Cardiac muscle cell (in vitro differentiated cells and primary cell): ENCODE results near the gene TTC21A. TPM values are rescaled to one million over a fixed set of nuclear protein-coding genes. Genes with fewer than 3 reads are reported as not detected.
A peak's percentile ranks its signal among the peaks of the same experiment; 100 is the strongest.

Experiments
- DNase-seq, 2 donors: peaks; one replicate each; pipeline versions ENCODE4 v3.0.0 to v3.0.0-alpha.2; 2010 to 2017; ENCODE audit warnings: low read depth in 1 of 2, low spot score in 1 of 2
- H3K27ac ChIP-seq: fragments of 200-600 bp; sonication (generic); 2 replicates; pipeline ENCODE4 v1.5.1; 2016
- H3K27me3 ChIP-seq: fragments of 200-600 bp; sonication (generic); 2 replicates; pipeline ENCODE4 v1.6.0; 2016; ENCODE audit warnings: control low read depth
- H3K36me3 ChIP-seq: fragments of 200-600 bp; sonication (generic); 2 replicates; pipeline ENCODE4 v1.5.1; 2016; ENCODE audit warnings: control low read depth
- H3K4me1 ChIP-seq: fragments of 200-600 bp; sonication (generic); 2 replicates; pipeline ENCODE4 v1.8.1; 2017; ENCODE audit warnings: low read depth, mild to moderate bottlenecking, mixed run types
- H3K4me3 ChIP-seq: fragments of 200-600 bp; sonication (generic); 2 replicates; pipeline ENCODE4 v1.5.1; 2016; ENCODE audit warnings: mild to moderate bottlenecking
- H3K9me3 ChIP-seq: fragments of 200-600 bp; sonication (generic); 2 replicates; pipeline ENCODE4 v1.5.1; 2017; ENCODE audit warnings: low read depth, mild to moderate bottlenecking, control low read depth
- CTCF ChIP-seq: IDR thresholded peaks from 2 replicates; pipeline ENCODE4 v1.5.1; 2012; ENCODE audit warnings: low read depth, mild to moderate bottlenecking, low read length
- polyA plus RNA-seq: library from polyadenylated mRNA; unstranded; fragments of >200 nt; fragmentation: Nextera tagmentation; extraction: Ambion mirVana; gene quantifications from 2 replicates; pipeline ENCODE4 v1.2.1, GENCODE V29; 2016
- total RNA-seq: library from RNA; depleted of rRNA; stranded (reverse); fragments of >200 nt; gene quantifications from 2 replicates; pipeline ENCODE4 v1.2.3, GENCODE V29; 2016

TTC21A gene
- total and polyA plus RNA-seq, 2 experiments from 2014 or later: 3.1 to 4.2 TPM

GRCh38 chr3:39183211-39184080 is 76.0 kb downstream of the TTC21A start:
- H3K27me3 ChIP-seq: no peaks in the 10 kb centered on the region
- H3K4me3 ChIP-seq: no peak overlapping the region
- DNase-seq: no peak
- H3K9me3 ChIP-seq: no peaks in the 10 kb centered on the region
- peaks cover 52% of the 10 kb centered on the region for H3K36me3 ChIP-seq
- H3K27ac ChIP-seq: peak overlapping the region; percentile 53
- peaks cover 10% of the 10 kb centered on the region for H3K4me1 ChIP-seq
- no peak for TF ChIP-seq CTCF

- Histone ChIP-seq H3K4me1 (peaks cover 8% of the 10 kb centered on the region), H3K4me3 (no peak overlapping the region), H3K9me3 (no peaks in the 10 kb centered on the region), H3K36me3 (peaks cover 60% of the 10 kb centered on the region), H3K27ac (peak overlapping the region; percentile 53), H3K27me3 (no peaks in the 10 kb centered on the region)
- DNase-seq: no peak
- no peak for TF ChIP-seq CTCF
Observed at GRCh38 chr3:39184081-39184967, 76.8 kb downstream of the TTC21A start.

- H3K9me3 ChIP-seq: no peaks in the 10 kb centered on the region
- peaks cover 6% of the 10 kb centered on the region for H3K4me1 ChIP-seq
- no peak overlapping the region for H3K4me3 ChIP-seq
- no peak for DNase-seq
- no peak for TF ChIP-seq CTCF
- no peaks in the 10 kb centered on the region for H3K27me3 ChIP-seq
- H3K36me3 ChIP-seq: peaks cover 62% of the 10 kb centered on the region
- peak overlapping the region; percentile 49 for H3K27ac ChIP-seq
Observed at GRCh38 chr3:39184968-39185285, 77.4 kb downstream of the TTC21A start.

GRCh38 chr3:39185326-39185958 is 78.0 kb downstream of the TTC21A start:
- H3K4me1 ChIP-seq: peaks cover 4% of the 10 kb centered on the region
- TF ChIP-seq CTCF: no peak
- H3K27me3 ChIP-seq: no peaks in the 10 kb centered on the region

GRCh38 chr3:39185959-39186691 is 78.6 kb downstream of the TTC21A start:
- Histone ChIP-seq H3K4me1 (peaks cover 5% of the 10 kb centered on the region), H3K27me3 (no peaks in the 10 kb centered on the region), H3K4me3 (no peak overlapping the region), H3K27ac (peak overlapping the region; percentile 9), H3K9me3 (no peaks in the 10 kb centered on the region), H3K36me3 (peaks cover 62% of the 10 kb centered on the region)
- DNase-seq: no peak
- no peak for TF ChIP-seq CTCF

More at GRCh38 chr3:39185326-39185958, 78.0 kb downstream of the TTC21A start:
- no peak overlapping the region for H3K4me3 ChIP-seq
- H3K36me3 ChIP-seq: peaks cover 62% of the 10 kb centered on the region
- DNase-seq: no peak
- no peaks in the 10 kb centered on the region for H3K9me3 ChIP-seq
- H3K27ac ChIP-seq: peak overlapping the region; percentile 21
